Mucosa of descending colon (tissue), 3 donors: ENCODE results near the gene FAM171A1. TPM values are rescaled to one million over a fixed set of nuclear protein-coding genes. Genes with fewer than 3 reads are reported as not detected.

Source experiments
- ATAC-seq: fragments of 200-7000 bp; cut with Tn5 transposase; one replicate; pipeline ENCODE4 v1.9.1; 2020; ENCODE audit warnings: mild to moderate bottlenecking, moderate library complexity
- DNase-seq, 3 donors: peaks; one replicate each; pipeline ENCODE4 v3.0.0-alpha.2; 2020
- H3K36me3 ChIP-seq: fragments of 200-600 bp; one replicate; pipeline ENCODE4 v1.8.0; 2021; ENCODE audit warnings: low read depth, mild to moderate bottlenecking
- H3K4me1 ChIP-seq: fragments of 200-600 bp; one replicate; pipeline ENCODE4 v1.8.0; 2021; ENCODE audit warnings: low read depth, mild to moderate bottlenecking
- H3K4me3 ChIP-seq: fragments of 200-600 bp; one replicate; pipeline ENCODE4 v1.8.0; 2021; ENCODE audit warnings: mild to moderate bottlenecking
- H3K9me3 ChIP-seq: fragments of 200-600 bp; one replicate; pipeline ENCODE4 v1.8.0; 2021; ENCODE audit warnings: mild to moderate bottlenecking
- intact Hi-C, 2 donors: fragments of 100-400 bp; cut with DNase I in 1 of 2; cut with micrococcal nuclease in 1 of 2; formaldehyde crosslinking; loops; one replicate each; pipeline versions ENCODE4 v1.11.0 to v1.11.1; 2022; cut with DNase I, micrococcal nuclease
- total RNA-seq, 3 donors: library from RNA; stranded (reverse); fragmentation: NEBNext Ultra II Directional in 2 of 3; extraction: Animal tissue kit (Norgen Biotek cat#: 25700) in 2 of 3; gene quantifications; one replicate each; pipeline versions ENCODE4 v1.2.1 to v1.2.4, GENCODE V29; 2021 to 2023
- TF ChIP-seq, protein P1 (sequence below): fragments of 200-600 bp; IDR thresholded peaks from one replicate; pipeline ENCODE4 v1.8.0; 2022; ENCODE audit warnings: antibody characterized with exemption, mild to moderate bottlenecking
- donor health status: DM: no; HTN: no; CAD: no; lungs with moderate emphysema.
- donor health status: DM: no; HTN: no; CAD: no.
- donor health status: DM: no; HTN: yes; CAD: no.

FAM171A1 gene
- total RNA-seq, 3 donors from 2014 or later: 33.7 to 60.7 (median 50.4) TPM

DNA sequence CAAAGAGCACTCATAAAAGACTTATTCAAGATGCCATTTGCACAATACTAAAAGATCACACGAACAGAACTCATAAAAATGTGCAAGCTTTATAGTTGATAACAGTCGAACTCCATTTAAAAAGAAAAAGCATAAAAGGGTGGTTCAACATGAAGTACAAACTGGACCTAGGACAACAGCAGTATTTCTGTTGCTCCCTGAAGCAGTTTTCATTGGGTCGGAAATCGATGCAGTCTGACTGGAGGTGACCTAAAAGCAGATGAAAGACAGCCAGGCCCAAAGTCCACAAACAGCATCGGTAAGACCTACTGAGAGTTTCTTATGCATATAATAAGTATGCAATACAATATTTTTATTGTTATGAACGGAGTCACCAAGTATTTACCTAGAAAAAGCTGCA, 23.9 kb downstream of the FAM171A1 start:
- ATAC-seq: peak; percentile 7
- Histone ChIP-seq H3K4me3 (no peak overlapping the region), H3K9me3 (no peaks in the 10 kb centered on the region), H3K4me1 (peaks cover 23% of the 10 kb centered on the region), H3K36me3 (no peaks in the 10 kb centered on the region)
- DNase-seq: peak in 1 of 3 donors; percentile 43
- TF ChIP-seq, protein P1, sequence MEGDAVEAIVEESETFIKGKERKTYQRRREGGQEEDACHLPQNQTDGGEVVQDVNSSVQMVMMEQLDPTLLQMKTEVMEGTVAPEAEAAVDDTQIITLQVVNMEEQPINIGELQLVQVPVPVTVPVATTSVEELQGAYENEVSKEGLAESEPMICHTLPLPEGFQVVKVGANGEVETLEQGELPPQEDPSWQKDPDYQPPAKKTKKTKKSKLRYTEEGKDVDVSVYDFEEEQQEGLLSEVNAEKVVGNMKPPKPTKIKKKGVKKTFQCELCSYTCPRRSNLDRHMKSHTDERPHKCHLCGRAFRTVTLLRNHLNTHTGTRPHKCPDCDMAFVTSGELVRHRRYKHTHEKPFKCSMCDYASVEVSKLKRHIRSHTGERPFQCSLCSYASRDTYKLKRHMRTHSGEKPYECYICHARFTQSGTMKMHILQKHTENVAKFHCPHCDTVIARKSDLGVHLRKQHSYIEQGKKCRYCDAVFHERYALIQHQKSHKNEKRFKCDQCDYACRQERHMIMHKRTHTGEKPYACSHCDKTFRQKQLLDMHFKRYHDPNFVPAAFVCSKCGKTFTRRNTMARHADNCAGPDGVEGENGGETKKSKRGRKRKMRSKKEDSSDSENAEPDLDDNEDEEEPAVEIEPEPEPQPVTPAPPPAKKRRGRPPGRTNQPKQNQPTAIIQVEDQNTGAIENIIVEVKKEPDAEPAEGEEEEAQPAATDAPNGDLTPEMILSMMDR: no peak
- intact Hi-C loops: no loop called here

DNA sequence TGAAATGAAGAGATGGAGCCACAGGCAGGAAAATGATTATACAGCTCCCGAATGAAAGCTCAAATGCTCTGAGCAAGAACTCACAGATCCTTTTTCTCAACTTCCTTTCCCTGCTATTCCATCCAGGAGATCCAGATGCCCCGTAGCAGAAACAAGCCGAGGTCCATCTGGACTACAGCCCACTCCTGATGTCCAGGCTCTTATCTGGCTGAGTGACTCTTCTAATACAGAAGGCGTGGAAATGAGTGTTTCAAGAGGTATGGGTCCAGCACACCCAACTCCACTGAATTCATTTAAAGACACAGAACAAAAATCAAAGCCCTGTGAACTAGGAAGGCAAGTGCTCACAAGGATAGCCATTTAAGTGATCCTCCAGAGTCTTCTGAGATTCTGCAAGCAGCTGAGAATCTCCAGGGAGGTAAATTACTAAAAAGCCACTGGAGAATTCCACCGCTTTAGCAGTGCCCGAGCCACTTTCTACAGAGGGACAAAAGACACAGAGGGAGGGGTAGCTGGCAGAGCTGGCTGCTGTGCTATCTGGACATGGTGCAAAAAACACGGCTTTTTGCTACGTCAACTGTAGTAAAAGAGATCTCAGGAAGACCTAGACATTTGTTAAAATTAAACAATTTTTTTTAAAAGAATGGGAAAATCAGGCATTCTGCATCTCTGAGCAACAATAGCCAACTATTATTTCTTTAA, 24.5 kb downstream of the FAM171A1 start:
- no peaks in the 10 kb centered on the region for H3K9me3 ChIP-seq
- intact Hi-C loops: no loop called here
- peaks cover 26% of the 10 kb centered on the region for H3K4me1 ChIP-seq
- H3K36me3 ChIP-seq: no peaks in the 10 kb centered on the region
- no peak for DNase-seq
- TF ChIP-seq, protein P1: no peak
- no peak for ATAC-seq
- H3K4me3 ChIP-seq: no peak overlapping the region

DNA sequence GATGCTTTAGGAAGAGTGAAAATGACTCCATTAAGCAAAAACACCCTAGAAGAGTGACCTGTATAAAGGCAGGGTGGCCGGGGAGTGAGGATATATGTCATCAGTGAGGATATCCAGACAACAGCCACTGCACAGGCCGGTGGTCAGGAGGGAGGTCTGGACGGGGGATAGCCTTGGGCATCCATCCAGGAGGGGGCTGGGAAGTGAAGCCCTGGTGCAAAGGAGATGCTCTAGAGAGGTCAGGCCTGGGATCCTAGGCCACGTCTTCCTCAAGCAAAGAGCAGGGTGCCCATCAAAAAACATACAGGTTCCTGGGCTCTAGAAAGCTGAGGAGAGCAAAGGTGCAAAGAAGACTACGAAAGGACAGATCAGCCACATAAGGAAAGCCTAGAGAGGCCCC, 25.6 kb downstream of the FAM171A1 start:
- intact Hi-C loops: no loop called here
- DNase-seq: no peak
- H3K4me1 ChIP-seq: peaks cover 26% of the 10 kb centered on the region
- TF ChIP-seq, protein P1: no peak
- no peak overlapping the region for H3K4me3 ChIP-seq
- no peaks in the 10 kb centered on the region for H3K36me3 ChIP-seq
- H3K9me3 ChIP-seq: no peaks in the 10 kb centered on the region
- no peak for ATAC-seq

DNA sequence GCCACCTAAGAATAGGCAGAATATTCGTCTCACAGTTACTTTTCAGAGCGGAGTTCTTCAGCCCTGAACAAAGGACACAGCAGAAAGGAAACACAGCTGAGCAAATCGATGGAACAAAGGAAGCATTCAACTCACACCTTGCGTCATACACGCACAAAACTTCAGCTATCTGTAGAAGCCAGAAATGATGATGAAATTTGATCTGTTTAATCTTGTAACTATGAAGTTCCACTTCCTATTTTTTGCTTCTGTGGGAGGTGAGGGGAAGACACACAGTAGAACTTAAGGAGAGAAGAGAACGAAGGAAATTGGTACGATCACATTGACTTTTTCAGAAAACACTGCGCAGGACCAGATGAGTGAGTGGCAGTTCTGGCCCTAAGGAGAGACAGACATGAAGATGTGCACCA, 26.2 kb downstream of the FAM171A1 start:
- Histone ChIP-seq H3K4me3 (no peak overlapping the region), H3K9me3 (no peaks in the 10 kb centered on the region), H3K4me1 (peaks cover 26% of the 10 kb centered on the region), H3K36me3 (no peaks in the 10 kb centered on the region)
- TF ChIP-seq, protein P1: no peak
- DNase-seq: no peak
- ATAC-seq: peak; percentile 65
- intact Hi-C loops: no loop called here

DNA sequence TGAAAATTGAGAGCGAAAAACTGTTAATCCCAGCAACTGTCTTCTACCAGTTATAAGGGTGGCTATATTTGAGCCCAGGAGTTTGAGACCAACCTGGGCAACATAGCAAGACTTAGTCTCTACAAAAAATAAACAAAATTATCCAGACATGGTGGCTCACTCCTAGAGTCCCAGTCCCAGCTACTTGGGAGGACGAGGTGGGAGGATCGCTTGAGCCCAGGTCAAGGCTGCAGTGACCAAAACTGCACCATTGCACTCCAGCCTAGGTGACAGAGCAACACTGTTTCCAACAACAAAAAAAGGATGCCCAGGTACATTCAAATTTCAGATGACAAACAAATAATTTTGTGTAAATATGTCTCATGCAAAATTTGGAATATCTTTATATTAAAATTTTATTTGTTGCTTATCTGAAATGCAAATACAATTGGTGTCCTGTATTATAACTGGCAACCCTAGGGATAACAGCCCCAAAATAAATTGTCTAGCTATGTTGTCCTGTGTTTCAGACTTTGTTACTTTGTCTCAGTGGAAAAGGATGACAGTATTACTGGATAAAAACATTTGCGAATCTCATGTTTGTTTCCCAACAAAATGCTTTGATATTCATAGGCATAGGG, 26.7 kb downstream of the FAM171A1 start:
- Histone ChIP-seq H3K4me1 (peaks cover 26% of the 10 kb centered on the region), H3K36me3 (no peaks in the 10 kb centered on the region), H3K4me3 (no peak overlapping the region), H3K9me3 (no peaks in the 10 kb centered on the region)
- ATAC-seq (no peak), DNase-seq (no peak)
- intact Hi-C loops: no loop called here
- TF ChIP-seq, protein P1: no peak
